Measurements from ENCODE around the gene BPIFA2.

GRCh38 chr20:33160681-33161080, 7.3 kb upstream of the BPIFA2 start:
- TF ChIP-seq EP300 (IDR thresholded peaks at IDR 0.05; ENCODE audit: low read depth) (no peak), POLR2AphosphoS5 (IDR thresholded peaks at IDR 0.05) (no peak), POLR2A (IDR thresholded peaks at IDR 0.05) (no peak)
- TF ChIP-seq, protein P1, sequence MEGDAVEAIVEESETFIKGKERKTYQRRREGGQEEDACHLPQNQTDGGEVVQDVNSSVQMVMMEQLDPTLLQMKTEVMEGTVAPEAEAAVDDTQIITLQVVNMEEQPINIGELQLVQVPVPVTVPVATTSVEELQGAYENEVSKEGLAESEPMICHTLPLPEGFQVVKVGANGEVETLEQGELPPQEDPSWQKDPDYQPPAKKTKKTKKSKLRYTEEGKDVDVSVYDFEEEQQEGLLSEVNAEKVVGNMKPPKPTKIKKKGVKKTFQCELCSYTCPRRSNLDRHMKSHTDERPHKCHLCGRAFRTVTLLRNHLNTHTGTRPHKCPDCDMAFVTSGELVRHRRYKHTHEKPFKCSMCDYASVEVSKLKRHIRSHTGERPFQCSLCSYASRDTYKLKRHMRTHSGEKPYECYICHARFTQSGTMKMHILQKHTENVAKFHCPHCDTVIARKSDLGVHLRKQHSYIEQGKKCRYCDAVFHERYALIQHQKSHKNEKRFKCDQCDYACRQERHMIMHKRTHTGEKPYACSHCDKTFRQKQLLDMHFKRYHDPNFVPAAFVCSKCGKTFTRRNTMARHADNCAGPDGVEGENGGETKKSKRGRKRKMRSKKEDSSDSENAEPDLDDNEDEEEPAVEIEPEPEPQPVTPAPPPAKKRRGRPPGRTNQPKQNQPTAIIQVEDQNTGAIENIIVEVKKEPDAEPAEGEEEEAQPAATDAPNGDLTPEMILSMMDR (IDR thresholded peaks at IDR 0.05) = no peak
